DOHH2 (cell line): ENCODE measurements around the gene DUSP10.

Experiments
- H3F3A ChIP-seq: fragments of 200-600 bp; sonication (generic), shearing (Covaris generic); 2 replicates; pipeline ENCODE4 v1.6.0; 2016; ENCODE audit warnings: antibody characterized with exemption, mild to moderate bottlenecking; ENCODE audit not compliant: control insufficient read depth, insufficient read depth
- H3K27ac ChIP-seq: fragments of 200-600 bp; sonication (generic); 2 replicates; pipeline ENCODE4 v1.5.1; 2014; ENCODE audit warnings: low read depth, mild to moderate bottlenecking, low read length, moderate library complexity
- H3K27me3 ChIP-seq: fragments of 200-600 bp; sonication (generic); 2 replicates; pipeline ENCODE4 v1.6.1; 2014; ENCODE audit warnings: mild to moderate bottlenecking, low read length, mixed read lengths; ENCODE audit not compliant: control insufficient read depth
- H3K36me3 ChIP-seq: fragments of 200-600 bp; sonication (generic); 2 replicates; pipeline ENCODE4 v1.6.1; 2014; ENCODE audit warnings: mild to moderate bottlenecking, low read length, moderate library complexity, mixed read lengths; ENCODE audit not compliant: control insufficient read depth
- H3K4me1 ChIP-seq: fragments of 200-600 bp; sonication (generic); 2 replicates; pipeline ENCODE4 v1.6.1; 2014; ENCODE audit warnings: mild to moderate bottlenecking, low read length, mixed read lengths; ENCODE audit not compliant: control insufficient read depth
- H3K4me2 ChIP-seq: fragments of 200-600 bp; sonication (generic); 2 replicates; pipeline ENCODE4 v1.6.0; 2014; ENCODE audit warnings: mild to moderate bottlenecking, low read length, moderate library complexity
- H3K4me3 ChIP-seq: fragments of 200-600 bp; sonication (generic); 2 replicates; pipeline ENCODE4 v1.5.1; 2014; ENCODE audit warnings: mild to moderate bottlenecking, low read length, mixed read lengths
- H3K79me2 ChIP-seq: fragments of 200-600 bp; sonication (generic); 2 replicates; pipeline ENCODE4 v1.6.1; 2014; ENCODE audit warnings: mild to moderate bottlenecking, low read length, mixed read lengths; ENCODE audit not compliant: control insufficient read depth
- H3K9me2 ChIP-seq: fragments of 200-600 bp; sonication (generic); replicated peaks from 2 replicates; pipeline ENCODE4 v1.6.1; 2014; ENCODE audit warnings: mild to moderate bottlenecking, low read length, mixed read lengths; ENCODE audit not compliant: control insufficient read depth
- H3K9me3 ChIP-seq: fragments of 200-600 bp; sonication (generic); 2 replicates; pipeline ENCODE4 v1.6.1; 2014; ENCODE audit warnings: antibody characterized with exemption, low read length, mixed read lengths; ENCODE audit not compliant: control insufficient read depth, insufficient read depth
- H4K20me1 ChIP-seq: fragments of 200-600 bp; sonication (generic); 2 replicates; pipeline ENCODE4 v1.6.0; 2014; ENCODE audit warnings: low read depth, mild to moderate bottlenecking, antibody characterized with exemption, low read length, moderate library complexity; ENCODE audit not compliant: control insufficient read depth, insufficient read depth
- EZH2phosphoT487 ChIP-seq: fragments of 200-600 bp; sonication (generic); IDR thresholded peaks from 2 replicates; pipeline ENCODE4 v1.6.1; 2017; ENCODE audit warnings: borderline replicate concordance, mild to moderate bottlenecking, antibody characterized with exemption, low read length, moderate library complexity, mixed read lengths
- TF ChIP-seq, protein P1 (sequence below): fragments of 200-600 bp; sonication (generic); IDR thresholded peaks from one replicate; pipeline ENCODE4 v1.5.1; 2014; ENCODE audit warnings: antibody characterized with exemption, mild to moderate bottlenecking, low read depth, low read length; ENCODE audit not compliant: poor library complexity, severe bottlenecking

The DUSP10 gene

DNA sequence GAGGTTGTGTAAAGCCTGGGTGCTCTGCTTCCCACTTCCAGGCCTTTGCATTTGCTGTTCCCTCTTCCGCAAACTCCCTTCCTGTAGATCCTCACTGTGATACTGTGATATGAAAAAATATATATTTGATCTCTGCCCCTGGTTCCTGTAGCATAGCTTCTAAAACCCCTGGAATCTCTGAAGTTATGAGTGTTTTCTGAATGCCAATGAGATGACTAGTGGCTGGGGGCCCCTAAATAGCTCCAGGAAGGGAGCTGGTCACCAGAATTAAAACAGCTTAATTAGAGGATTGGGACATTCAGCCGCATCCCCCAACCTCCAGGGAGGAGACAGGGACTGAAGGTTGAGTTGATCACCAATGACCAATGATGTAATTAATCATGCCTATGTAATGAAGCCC is 21.9 kb downstream of the DUSP10 start:
- no peak overlapping the region for H3K4me2 ChIP-seq
- H3K27me3 ChIP-seq: no peaks in the 10 kb centered on the region
- TF ChIP-seq, protein P1, sequence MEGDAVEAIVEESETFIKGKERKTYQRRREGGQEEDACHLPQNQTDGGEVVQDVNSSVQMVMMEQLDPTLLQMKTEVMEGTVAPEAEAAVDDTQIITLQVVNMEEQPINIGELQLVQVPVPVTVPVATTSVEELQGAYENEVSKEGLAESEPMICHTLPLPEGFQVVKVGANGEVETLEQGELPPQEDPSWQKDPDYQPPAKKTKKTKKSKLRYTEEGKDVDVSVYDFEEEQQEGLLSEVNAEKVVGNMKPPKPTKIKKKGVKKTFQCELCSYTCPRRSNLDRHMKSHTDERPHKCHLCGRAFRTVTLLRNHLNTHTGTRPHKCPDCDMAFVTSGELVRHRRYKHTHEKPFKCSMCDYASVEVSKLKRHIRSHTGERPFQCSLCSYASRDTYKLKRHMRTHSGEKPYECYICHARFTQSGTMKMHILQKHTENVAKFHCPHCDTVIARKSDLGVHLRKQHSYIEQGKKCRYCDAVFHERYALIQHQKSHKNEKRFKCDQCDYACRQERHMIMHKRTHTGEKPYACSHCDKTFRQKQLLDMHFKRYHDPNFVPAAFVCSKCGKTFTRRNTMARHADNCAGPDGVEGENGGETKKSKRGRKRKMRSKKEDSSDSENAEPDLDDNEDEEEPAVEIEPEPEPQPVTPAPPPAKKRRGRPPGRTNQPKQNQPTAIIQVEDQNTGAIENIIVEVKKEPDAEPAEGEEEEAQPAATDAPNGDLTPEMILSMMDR: no peak
- no peak for TF ChIP-seq EZH2phosphoT487
- H3K36me3 ChIP-seq: no peaks in the 10 kb centered on the region; the same call in 1 of the 2 replicates
- no peaks in the 10 kb centered on the region for H3K4me1 ChIP-seq
- no peak overlapping the region for H3K27ac ChIP-seq
- H3K9me2 ChIP-seq: no peaks in the 10 kb centered on the region
- H3K9me3 ChIP-seq: no peaks in the 10 kb centered on the region
- no peaks in the 10 kb centered on the region for H3K79me2 ChIP-seq
- H4K20me1 ChIP-seq: no peaks in the 10 kb centered on the region
- H3K4me3 ChIP-seq: no peak overlapping the region
- no peaks in the 10 kb centered on the region for H3F3A ChIP-seq

DNA sequence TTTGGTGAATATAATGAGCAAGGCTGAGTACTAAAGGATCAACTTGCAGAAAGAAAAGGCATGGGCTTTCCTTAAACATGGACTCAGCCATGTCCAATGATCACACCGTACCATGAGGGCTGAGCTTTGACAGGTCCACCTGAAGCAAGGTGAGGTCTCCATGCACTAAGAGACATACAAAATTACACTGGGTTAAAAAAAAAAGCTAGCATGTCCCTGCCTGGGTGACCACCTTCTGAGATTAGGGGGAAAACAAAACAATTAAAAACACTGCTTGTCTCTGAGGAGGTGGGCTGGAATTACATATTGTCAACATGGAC is 22.7 kb downstream of the DUSP10 start:
- TF ChIP-seq, protein P1: no peak
- TF ChIP-seq EZH2phosphoT487: no peak
- no peak overlapping the region for H3K27ac ChIP-seq
- no peaks in the 10 kb centered on the region for H3F3A ChIP-seq
- H3K4me1 ChIP-seq: no peaks in the 10 kb centered on the region
- H3K4me2 ChIP-seq: no peak overlapping the region
- no peaks in the 10 kb centered on the region for H3K79me2 ChIP-seq
- H3K4me3 ChIP-seq: no peak overlapping the region
- H4K20me1 ChIP-seq: no peaks in the 10 kb centered on the region
- H3K27me3 ChIP-seq: no peaks in the 10 kb centered on the region
- H3K9me3 ChIP-seq: no peaks in the 10 kb centered on the region
- no peaks in the 10 kb centered on the region; the same call in 1 of the 2 replicates for H3K36me3 ChIP-seq
- H3K9me2 ChIP-seq: no peaks in the 10 kb centered on the region

DNA sequence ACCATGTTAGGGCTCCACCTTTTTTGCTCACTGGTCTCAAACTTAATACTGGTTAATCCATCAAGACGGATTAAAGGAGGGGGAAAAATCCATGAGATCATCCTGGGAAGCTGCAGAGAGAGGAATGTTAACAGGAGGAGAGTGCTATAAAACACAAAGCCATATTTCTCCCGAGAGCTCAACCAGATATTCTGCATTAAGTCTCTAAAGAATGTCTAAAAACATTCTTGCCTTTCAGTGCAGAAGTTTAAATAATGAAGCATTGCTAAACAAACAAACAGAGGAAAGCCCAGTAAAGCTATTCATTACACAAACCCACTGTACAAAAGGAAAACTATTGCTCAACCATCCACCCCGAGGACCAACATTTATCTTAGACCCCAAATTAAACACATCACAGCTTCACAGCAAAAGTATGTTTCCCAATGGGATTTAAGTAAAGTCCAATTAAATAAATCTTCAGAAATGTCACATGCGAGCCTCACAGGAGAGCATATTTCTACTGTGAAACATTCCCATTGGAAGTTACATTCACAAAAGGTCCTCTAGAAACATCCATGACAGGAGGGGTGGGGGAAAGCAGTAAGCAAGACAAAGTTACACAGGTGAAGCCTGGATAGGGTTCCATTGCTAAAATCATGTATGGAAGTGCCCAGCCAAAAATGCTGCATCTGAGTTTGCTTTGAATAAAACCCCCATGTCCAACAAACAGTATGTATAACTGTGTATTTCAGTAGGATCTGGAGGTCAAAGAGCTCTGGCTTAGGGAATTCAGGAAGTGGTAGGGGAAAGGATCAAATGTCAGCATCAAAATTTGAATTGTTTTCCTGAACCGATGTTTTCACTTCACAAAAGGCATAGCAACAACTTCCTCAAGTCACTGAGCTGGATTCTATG is 23.3 kb downstream of the DUSP10 start:
- H3K27me3 ChIP-seq: no peaks in the 10 kb centered on the region
- no peaks in the 10 kb centered on the region for H3K9me2 ChIP-seq
- no peaks in the 10 kb centered on the region for H4K20me1 ChIP-seq
- H3K36me3 ChIP-seq: no peaks in the 10 kb centered on the region
- no peaks in the 10 kb centered on the region for H3K79me2 ChIP-seq
- no peaks in the 10 kb centered on the region for H3F3A ChIP-seq
- H3K4me2 ChIP-seq: no peak overlapping the region
- H3K9me3 ChIP-seq: no peaks in the 10 kb centered on the region
- no peak overlapping the region for H3K4me3 ChIP-seq
- no peak for TF ChIP-seq EZH2phosphoT487
- TF ChIP-seq, protein P1: no peak
- H3K27ac ChIP-seq: no peak overlapping the region
- no peaks in the 10 kb centered on the region for H3K4me1 ChIP-seq
